ENCODE data around the gene SLC1A3.
A peak's percentile ranks its signal among the peaks of the same experiment; 100 is the strongest.

- peak; percentile 56 for TF ChIP-seq MAX (IDR thresholded peaks at IDR 0.05; ENCODE audit: low read depth, low read length)
- no peak for TF ChIP-seq CTCF (IDR thresholded peaks at IDR 0.05; ENCODE audit: low read depth, low read length)
- no peak for TF ChIP-seq POLR2A (IDR thresholded peaks at IDR 0.05; ENCODE audit: extremely low read depth, insufficient read length)
Observed at GRCh38 chr5:36607838-36608783, 1.7 kb downstream of the SLC1A3 start.

Measured in NB4 (cell line).